Fibroblast of peridontal ligament (primary cell): Measurements from ENCODE around the gene CTDSPL.
"Not testable (repeated sequence)": the region's sequence is repeated elsewhere in the genome, so short reads cannot be mapped to it uniquely, and the experiment has no call there.

Source experiments
- DNase-seq: peaks from one replicate; pipeline ENCODE4 v3.0.0-alpha.2; 2010; ENCODE audit errors: extremely low read depth

CTDSPL gene

GRCh38 chr3:37986479-37987314 is 125.0 kb downstream of the CTDSPL start:
- no peak for DNase-seq

GRCh38 chr3:37987315-37987697 is 125.6 kb downstream of the CTDSPL start:
- no peak for DNase-seq

GRCh38 chr3:37987751-37988179 is 126.1 kb downstream of the CTDSPL start:
- DNase-seq: no peak

GRCh38 chr3:37988376-37988775 is 126.7 kb downstream of the CTDSPL start:
- DNase-seq: not testable (repeated sequence)

- DNase-seq: no peak
These were observed 127.3 kb downstream of the CTDSPL start for GRCh38 chr3:37988931-37989525.

GRCh38 chr3:37989821-37990480 is 128.3 kb downstream of the CTDSPL start:
- DNase-seq: no peak

GRCh38 chr3:37990527-37990926 is 128.8 kb downstream of the CTDSPL start, which contains the start of gene VILL:
Gene VILL (plus strand): TSS chr3:37990786. CDS start chr3:37993673, 2,887 bp downstream.
- DNase-seq: no peak

GRCh38 chr3:37991109-37991508 is 129.4 kb downstream of the CTDSPL start:
- no peak for DNase-seq

- DNase-seq: no peak
These were observed 130.1 kb downstream of the CTDSPL start for GRCh38 chr3:37991823-37992222.

GRCh38 chr3:37992271-37993066 is 130.8 kb downstream of the CTDSPL start:
- DNase-seq: no peak

- DNase-seq: no peak
These were observed 131.4 kb downstream of the CTDSPL start for GRCh38 chr3:37993067-37993455.

- no peak for DNase-seq
These were observed 131.8 kb downstream of the CTDSPL start for GRCh38 chr3:37993460-37993819.

GRCh38 chr3:37993820-37994638 is 132.3 kb downstream of the CTDSPL start:
- DNase-seq: peak; percentile 64

GRCh38 chr3:37994639-37994972 is 132.9 kb downstream of the CTDSPL start:
- no peak for DNase-seq

GRCh38 chr3:37995652-37996641 is 134.3 kb downstream of the CTDSPL start:
- DNase-seq: no peak

GRCh38 chr3:37996785-37997301 is 135.2 kb downstream of the CTDSPL start:
- DNase-seq: peak; percentile 74

- no peak for DNase-seq
These were observed 135.7 kb downstream of the CTDSPL start for GRCh38 chr3:37997342-37997741.

- DNase-seq: no peak
These were observed 136.2 kb downstream of the CTDSPL start for GRCh38 chr3:37997791-37998370.

GRCh38 chr3:37999836-38000235 is 138.2 kb downstream of the CTDSPL start:
- no peak for DNase-seq
